BLaER1 (cell line): ENCODE data around the gene ARL17B.
"Not testable (repeated sequence)": the region's sequence is repeated elsewhere in the genome, so short reads cannot be mapped to it uniquely, and the experiment has no call there.

Experiments used
- H3K27ac ChIP-seq: shearing (Covaris generic); formaldehyde crosslinking; 2 replicates; pipeline ENCODE4 v1.8.1; 2022
- H3K27me3 ChIP-seq: shearing (Covaris generic); formaldehyde crosslinking; 2 replicates; pipeline ENCODE4 v1.8.1; 2022
- H3K36me3 ChIP-seq: shearing (Covaris generic); formaldehyde crosslinking; 2 replicates; pipeline ENCODE4 v1.8.1; 2022
- H3K4me1 ChIP-seq: shearing (Covaris generic); formaldehyde crosslinking; 2 replicates; pipeline ENCODE4 v1.8.1; 2022
- H3K4me2 ChIP-seq: shearing (Covaris generic); formaldehyde crosslinking; 2 replicates; pipeline ENCODE4 v1.8.1; 2022
- H3K4me3 ChIP-seq: shearing (Covaris generic); formaldehyde crosslinking; 2 replicates; pipeline ENCODE4 v1.8.1; 2022
- H3K9ac ChIP-seq: shearing (Covaris generic); formaldehyde crosslinking; 2 replicates; pipeline ENCODE4 v1.8.1; 2022
- H3K9me3 ChIP-seq: shearing (Covaris generic); formaldehyde crosslinking; 2 replicates; pipeline ENCODE4 v1.8.1; 2022
- H4K20me1 ChIP-seq: shearing (Covaris generic); formaldehyde crosslinking; 2 replicates; pipeline ENCODE4 v1.8.1; 2022

Gene ARL17B

DNA sequence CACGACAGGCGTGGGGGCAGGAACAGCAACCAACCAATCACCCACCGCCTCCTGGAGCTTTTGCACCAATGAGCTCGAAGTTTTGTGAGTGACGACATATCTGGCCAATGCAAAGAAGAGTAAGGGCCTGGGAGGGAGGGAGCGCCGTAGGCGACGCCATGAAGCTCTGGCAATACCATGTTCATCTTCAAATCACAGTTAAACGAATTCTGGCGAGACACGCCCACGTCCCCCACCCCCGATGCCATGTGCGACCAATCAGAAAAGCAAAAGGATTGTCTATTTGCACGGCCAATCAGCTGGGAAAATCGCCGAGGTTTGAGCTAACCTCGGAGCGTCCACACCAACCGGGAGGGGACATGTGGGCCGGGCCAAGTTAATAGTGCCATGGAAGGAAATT lies at the start of gene ARL17B:
TSS of gene ARL17B (minus strand) at position 12 of the 400 bp plus-strand sequence. CDS start 3,369 bp downstream, outside the sequence.
- H3K4me1 ChIP-seq, H3K9ac ChIP-seq, H3K27me3 ChIP-seq, H3K27ac ChIP-seq, H3K4me2 ChIP-seq, H3K36me3 ChIP-seq, H3K9me3 ChIP-seq, H4K20me1 ChIP-seq, H3K4me3 ChIP-seq: not testable (repeated sequence)

- H3K9me3 ChIP-seq, H3K36me3 ChIP-seq, H3K27ac ChIP-seq, H4K20me1 ChIP-seq, H3K4me3 ChIP-seq, H3K4me2 ChIP-seq, H3K9ac ChIP-seq, H3K27me3 ChIP-seq, H3K4me1 ChIP-seq: not testable (repeated sequence)
Measured at GRCh38 chr17:46409864-46410263, 48.3 kb upstream of the ARL17B start.

GRCh38 chr17:46407155-46407554 lies 45.6 kb upstream of the ARL17B start:
- H3K9ac ChIP-seq, H3K36me3 ChIP-seq, H3K4me1 ChIP-seq, H3K27ac ChIP-seq, H3K9me3 ChIP-seq, H3K4me2 ChIP-seq, H3K4me3 ChIP-seq, H4K20me1 ChIP-seq, H3K27me3 ChIP-seq: not testable (repeated sequence)

- H3K4me1 ChIP-seq, H3K9ac ChIP-seq, H3K27ac ChIP-seq, H4K20me1 ChIP-seq, H3K36me3 ChIP-seq, H3K4me3 ChIP-seq, H3K4me2 ChIP-seq, H3K9me3 ChIP-seq, H3K27me3 ChIP-seq: not testable (repeated sequence)
Measured at GRCh38 chr17:46401033-46401787, 39.6 kb upstream of the ARL17B start.

DNA sequence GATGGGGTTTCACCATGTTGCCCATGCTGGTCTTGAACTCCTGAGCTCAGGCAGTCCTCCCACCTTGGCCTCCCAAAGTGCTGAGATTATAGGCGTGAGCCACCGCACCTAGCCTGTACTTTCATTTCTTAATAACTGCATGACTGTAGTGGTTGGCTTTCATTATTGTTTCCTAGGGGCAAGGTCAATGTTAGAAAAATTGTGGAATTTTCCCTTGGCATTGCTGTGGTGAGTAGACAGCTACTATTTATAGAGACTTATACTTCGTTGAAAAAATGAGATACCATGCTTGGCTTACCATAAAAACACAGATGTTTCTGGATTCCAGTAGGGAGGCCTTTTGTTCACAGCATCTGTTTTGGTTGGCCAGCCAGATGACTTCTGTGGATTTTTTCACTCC lies 39.0 kb upstream of the ARL17B start:
- H3K4me1 ChIP-seq, H3K27ac ChIP-seq, H4K20me1 ChIP-seq, H3K27me3 ChIP-seq, H3K36me3 ChIP-seq, H3K4me2 ChIP-seq, H3K9ac ChIP-seq, H3K9me3 ChIP-seq, H3K4me3 ChIP-seq: not testable (repeated sequence)

DNA sequence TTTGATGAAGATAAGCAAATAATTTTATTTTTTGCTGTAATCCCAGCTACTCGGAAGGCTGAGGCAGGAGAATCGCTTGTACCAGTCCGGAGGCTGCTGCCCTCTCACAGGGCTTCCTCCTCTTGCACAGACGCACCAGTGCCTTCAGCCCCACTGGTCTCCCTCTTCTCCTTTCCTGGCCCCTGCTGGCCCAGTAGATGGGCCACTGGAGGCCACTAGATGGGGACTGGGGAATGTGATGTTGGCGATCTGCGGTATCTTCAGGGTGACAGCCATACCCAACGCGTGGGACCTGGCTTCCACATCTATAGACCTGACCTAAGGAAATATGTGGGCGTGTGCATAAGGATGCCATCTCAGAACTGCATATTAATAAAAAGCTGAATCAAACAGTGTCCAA lies 38.4 kb upstream of the ARL17B start:
- not testable (repeated sequence) for H3K27ac ChIP-seq, H3K4me3 ChIP-seq, H3K27me3 ChIP-seq, H3K4me1 ChIP-seq, H3K4me2 ChIP-seq, H3K9ac ChIP-seq, H3K9me3 ChIP-seq, H4K20me1 ChIP-seq, H3K36me3 ChIP-seq

DNA sequence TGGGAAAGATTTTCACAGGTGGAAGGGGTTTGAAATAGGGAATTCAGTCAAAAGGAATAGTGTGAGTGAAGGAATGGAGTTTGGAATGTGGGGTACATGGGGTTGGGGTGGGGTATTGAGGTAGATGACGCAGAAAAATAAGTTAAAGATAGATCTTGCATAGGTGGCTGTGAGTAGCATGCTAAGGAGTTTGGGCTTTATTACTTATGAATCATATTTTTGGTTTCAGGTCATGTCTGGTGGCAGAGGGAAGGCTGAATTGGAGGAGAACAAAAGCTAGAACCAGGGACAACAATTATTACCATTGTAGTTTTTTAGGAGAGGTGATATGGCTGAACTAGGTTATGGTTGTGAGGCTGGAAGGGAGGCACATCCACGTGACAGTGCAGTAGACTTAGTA lies 34.7 kb upstream of the ARL17B start:
- not testable (repeated sequence) for H3K36me3 ChIP-seq, H3K4me1 ChIP-seq, H3K9ac ChIP-seq, H3K27me3 ChIP-seq, H3K9me3 ChIP-seq, H3K4me3 ChIP-seq, H4K20me1 ChIP-seq, H3K27ac ChIP-seq, H3K4me2 ChIP-seq

DNA sequence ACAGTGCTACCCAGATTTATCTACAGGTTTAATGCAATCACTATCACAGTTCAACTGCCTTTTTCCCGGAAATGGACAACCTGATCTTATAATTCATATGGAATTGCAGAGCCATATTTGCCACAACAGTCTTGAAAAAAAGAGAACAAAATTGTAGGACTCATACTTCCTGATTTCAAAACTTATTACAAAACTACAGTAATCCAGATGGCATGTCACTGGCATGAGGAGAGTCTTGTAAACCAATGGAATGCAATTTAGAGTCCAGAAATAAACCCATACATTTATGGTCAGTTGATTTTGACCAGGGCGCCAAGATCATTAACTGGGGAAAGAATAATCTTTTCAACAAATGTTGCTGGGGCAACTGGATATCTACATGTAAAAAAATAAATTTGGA lies 32.1 kb upstream of the ARL17B start:
- H3K27me3 ChIP-seq, H3K4me2 ChIP-seq, H3K9me3 ChIP-seq, H3K27ac ChIP-seq, H3K36me3 ChIP-seq, H4K20me1 ChIP-seq, H3K4me3 ChIP-seq, H3K9ac ChIP-seq, H3K4me1 ChIP-seq: not testable (repeated sequence)

GRCh38 chr17:46385491-46385890 lies 23.9 kb upstream of the ARL17B start:
- not testable (repeated sequence) for H3K36me3 ChIP-seq, H4K20me1 ChIP-seq, H3K9me3 ChIP-seq, H3K27me3 ChIP-seq, H3K9ac ChIP-seq, H3K4me1 ChIP-seq, H3K4me3 ChIP-seq, H3K27ac ChIP-seq, H3K4me2 ChIP-seq

GRCh38 chr17:46383118-46383517 lies 21.6 kb upstream of the ARL17B start:
- not testable (repeated sequence) for H3K27ac ChIP-seq, H3K9me3 ChIP-seq, H3K4me2 ChIP-seq, H3K36me3 ChIP-seq, H3K4me3 ChIP-seq, H3K27me3 ChIP-seq, H3K9ac ChIP-seq, H4K20me1 ChIP-seq, H3K4me1 ChIP-seq

DNA sequence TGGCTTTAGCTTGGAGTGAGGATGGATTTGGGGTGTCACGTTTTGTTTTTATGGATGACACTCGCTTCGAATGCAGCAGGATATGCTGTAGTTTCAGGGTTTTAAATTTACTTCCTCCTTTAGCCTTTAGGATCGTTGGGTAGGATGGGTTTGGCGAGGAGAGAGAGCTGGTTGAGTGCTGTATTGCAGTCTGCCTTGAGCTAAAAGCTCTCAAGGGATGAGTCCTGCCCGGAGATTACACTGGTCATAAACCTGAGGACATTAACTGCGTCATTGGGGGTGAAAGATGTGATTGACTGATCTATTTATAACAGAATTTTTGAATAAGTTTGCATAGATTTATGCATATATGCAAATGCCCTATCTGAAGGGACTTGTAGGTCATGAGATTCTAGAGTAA lies 11.9 kb upstream of the ARL17B start:
- H3K4me1 ChIP-seq = not testable (repeated sequence)

DNA sequence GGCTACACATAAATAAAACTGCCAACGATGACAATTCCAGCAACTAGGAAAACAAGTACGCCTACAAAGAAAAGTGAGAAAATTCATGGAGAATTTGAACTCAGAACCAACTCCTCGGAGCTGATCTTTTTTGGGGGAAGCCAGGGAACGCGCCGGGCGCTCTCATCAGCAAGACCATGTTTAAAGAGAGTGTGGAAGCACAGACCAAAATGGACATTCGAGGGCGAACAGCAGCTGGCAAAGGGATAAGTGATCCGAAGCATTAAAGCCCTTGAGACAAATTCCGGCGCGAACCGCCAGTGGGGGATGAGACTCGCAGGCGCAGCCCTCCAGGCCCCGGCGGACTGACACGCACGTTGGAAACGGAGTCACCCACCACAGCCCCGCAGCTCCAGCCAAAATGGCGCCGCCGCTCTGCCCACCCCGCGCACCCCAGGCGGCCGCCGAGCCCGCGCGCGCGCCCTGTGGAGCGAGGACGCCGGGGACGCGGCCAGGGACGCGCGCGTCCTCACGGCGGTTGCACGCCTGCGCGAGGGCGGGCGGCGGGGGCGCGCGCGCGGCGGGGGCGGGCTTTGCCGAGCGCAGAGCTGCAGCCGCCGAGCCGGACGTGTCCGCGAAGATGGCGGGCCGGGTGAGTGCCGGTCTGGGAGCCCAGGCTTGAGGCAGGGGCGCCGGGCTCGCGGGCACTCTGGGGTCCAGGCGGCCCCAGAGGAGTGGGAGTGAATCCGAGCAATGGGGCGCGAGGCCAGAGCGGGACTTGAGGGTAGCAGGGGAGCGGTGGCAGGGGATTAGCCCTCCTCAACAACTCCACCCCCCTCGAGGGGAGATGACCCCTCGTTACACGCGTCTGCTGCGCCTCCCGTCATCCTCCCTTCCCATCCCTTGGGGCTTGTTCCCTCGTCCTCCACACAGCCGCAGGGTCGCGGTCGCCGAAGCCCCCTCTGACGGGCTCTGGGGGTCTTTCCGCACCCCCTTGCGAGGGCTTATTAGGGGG lies 11.0 kb upstream of the ARL17B start:
- H3K4me1 ChIP-seq, H3K9ac ChIP-seq, H3K9me3 ChIP-seq, H3K27ac ChIP-seq, H3K4me2 ChIP-seq, H3K4me3 ChIP-seq, H3K36me3 ChIP-seq, H3K27me3 ChIP-seq, H4K20me1 ChIP-seq: not testable (repeated sequence)

More for the DNA sequence above, 11.9 kb upstream of the ARL17B start:
- not testable (repeated sequence) for H3K36me3 ChIP-seq, H3K4me2 ChIP-seq, H4K20me1 ChIP-seq, H3K27me3 ChIP-seq, H3K4me3 ChIP-seq, H3K27ac ChIP-seq, H3K9ac ChIP-seq, H3K9me3 ChIP-seq

DNA sequence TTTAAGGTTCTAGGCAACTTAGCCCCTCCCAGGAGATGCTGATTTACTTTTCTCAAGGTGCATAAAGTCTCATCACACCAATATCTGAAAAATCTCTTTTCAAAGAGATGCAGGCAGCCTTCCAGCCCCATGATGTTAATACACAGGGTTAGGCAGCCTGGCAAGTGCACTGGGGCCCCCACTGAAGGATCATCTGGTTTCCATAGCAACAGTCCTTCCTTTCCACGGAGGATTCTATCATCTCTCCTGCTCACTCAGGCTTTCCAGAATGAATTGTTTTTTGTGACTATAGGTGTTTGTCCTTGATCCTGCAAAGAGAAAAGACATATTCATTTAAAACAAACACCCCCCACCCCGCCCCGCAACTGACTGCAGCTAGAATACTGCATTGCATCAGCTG lies 6.0 kb upstream of the ARL17B start:
- not testable (repeated sequence) for H3K27me3 ChIP-seq, H3K9ac ChIP-seq, H3K36me3 ChIP-seq, H3K4me3 ChIP-seq, H4K20me1 ChIP-seq, H3K4me2 ChIP-seq, H3K27ac ChIP-seq, H3K4me1 ChIP-seq, H3K9me3 ChIP-seq

GRCh38 chr17:46361145-46361735 lies 326 bp downstream of the ARL17B start:
- H3K4me3 ChIP-seq, H3K36me3 ChIP-seq, H3K9me3 ChIP-seq, H3K4me2 ChIP-seq, H4K20me1 ChIP-seq, H3K4me1 ChIP-seq, H3K27me3 ChIP-seq, H3K27ac ChIP-seq, H3K9ac ChIP-seq: not testable (repeated sequence)
